Measurements from ENCODE around the gene UNK. TPM values are rescaled to one million over a fixed set of nuclear protein-coding genes. Genes with fewer than 3 reads are reported as not detected.

The UNK gene
- total RNA-seq, 1 experiment from 2014 or later, result 16.0 TPM

GRCh38 chr17:75773808-75774470, 10.7 kb upstream of the UNK start:
- TF ChIP-seq, protein P1, sequence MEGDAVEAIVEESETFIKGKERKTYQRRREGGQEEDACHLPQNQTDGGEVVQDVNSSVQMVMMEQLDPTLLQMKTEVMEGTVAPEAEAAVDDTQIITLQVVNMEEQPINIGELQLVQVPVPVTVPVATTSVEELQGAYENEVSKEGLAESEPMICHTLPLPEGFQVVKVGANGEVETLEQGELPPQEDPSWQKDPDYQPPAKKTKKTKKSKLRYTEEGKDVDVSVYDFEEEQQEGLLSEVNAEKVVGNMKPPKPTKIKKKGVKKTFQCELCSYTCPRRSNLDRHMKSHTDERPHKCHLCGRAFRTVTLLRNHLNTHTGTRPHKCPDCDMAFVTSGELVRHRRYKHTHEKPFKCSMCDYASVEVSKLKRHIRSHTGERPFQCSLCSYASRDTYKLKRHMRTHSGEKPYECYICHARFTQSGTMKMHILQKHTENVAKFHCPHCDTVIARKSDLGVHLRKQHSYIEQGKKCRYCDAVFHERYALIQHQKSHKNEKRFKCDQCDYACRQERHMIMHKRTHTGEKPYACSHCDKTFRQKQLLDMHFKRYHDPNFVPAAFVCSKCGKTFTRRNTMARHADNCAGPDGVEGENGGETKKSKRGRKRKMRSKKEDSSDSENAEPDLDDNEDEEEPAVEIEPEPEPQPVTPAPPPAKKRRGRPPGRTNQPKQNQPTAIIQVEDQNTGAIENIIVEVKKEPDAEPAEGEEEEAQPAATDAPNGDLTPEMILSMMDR (IDR thresholded peaks at IDR 0.05; ENCODE audit: unreplicated experiment), result peak; percentile 21
- ChIA-PET CTCF (interaction anchor here (0.7 to 2.7 kb wide), 6 partner anchors 8 to 149 kb away, joined by 3 to 14 read pairs (median 4); partner anchors contain the start of genes GALK1 and WBP2), POLR2A (interaction anchor here (0.6 to 8.0 kb wide), 12 partner anchors 11 to 1443 kb away, joined by 3 to 153 read pairs (median 4); partner anchors contain the start of genes GALK1, RECQL5, SAP30BP and TRIM47)
- no peak for DNase-seq (ENCODE audit: unreplicated experiment)
- Mint-ChIP-seq H3K36me3 (ENCODE audit: insufficient read depth, unreplicated experiment) (peaks cover 36% of the 10 kb centered on the region), H3K27me3 (ENCODE audit: insufficient read depth, unreplicated experiment) (no peaks in the 10 kb centered on the region), H3K4me3 (ENCODE audit: unreplicated experiment) (no peak overlapping the region), H3K9me3 (ENCODE audit: unreplicated experiment) (no peaks in the 10 kb centered on the region), H3K27ac (ENCODE audit: low read depth, unreplicated experiment) (no peak overlapping the region), H3K4me1 (ENCODE audit: insufficient read depth, unreplicated experiment) (peaks cover 14% of the 10 kb centered on the region)
- intact Hi-C loops (cut with micrococcal nuclease), result loop anchor here (2.0 kb wide), 1 partner anchor 75 kb away; no protein-coding TSS in a partner anchor
- BruUV-seq (replicated peaks), result no TSS peak

DNA sequence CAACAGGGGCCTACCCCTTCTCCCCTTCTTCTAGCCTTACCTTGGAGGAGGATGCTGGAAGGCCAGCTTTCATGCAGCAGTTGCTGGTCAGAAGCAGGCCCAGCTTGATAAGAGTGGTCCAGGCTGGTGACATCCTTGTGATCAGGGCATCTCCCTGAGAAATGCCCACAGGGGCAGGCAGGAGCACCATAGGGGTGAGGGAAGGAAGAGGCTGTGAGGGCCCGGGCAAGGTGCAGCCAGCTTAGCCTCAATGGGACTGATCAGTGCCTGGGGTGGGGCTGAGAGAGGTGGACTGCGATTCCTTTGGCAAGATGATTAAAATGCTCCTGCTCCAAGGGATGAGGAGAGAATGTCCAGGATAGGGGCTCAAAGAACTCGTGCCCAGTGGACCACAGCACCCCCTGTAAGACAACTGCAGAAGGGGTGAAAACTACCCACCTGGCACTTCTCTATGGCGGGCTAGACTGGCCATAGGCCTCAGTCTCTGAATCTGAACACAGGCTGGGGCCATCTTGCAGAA, 10.1 kb upstream of the UNK start:
- Mint-ChIP-seq H3K36me3 (ENCODE audit: insufficient read depth, unreplicated experiment) (peaks cover 42% of the 10 kb centered on the region), H3K27me3 (ENCODE audit: insufficient read depth, unreplicated experiment) (no peaks in the 10 kb centered on the region), H3K27ac (ENCODE audit: low read depth, unreplicated experiment) (no peak overlapping the region), H3K4me1 (ENCODE audit: insufficient read depth, unreplicated experiment) (peaks cover 14% of the 10 kb centered on the region), H3K9me3 (ENCODE audit: unreplicated experiment) (no peaks in the 10 kb centered on the region), H3K4me3 (ENCODE audit: unreplicated experiment) (no peak overlapping the region)
- intact Hi-C loops (cut with micrococcal nuclease), result no loop called here
- DNase-seq (ENCODE audit: unreplicated experiment), result no peak
- TF ChIP-seq, protein P1 (IDR thresholded peaks at IDR 0.05; ENCODE audit: unreplicated experiment), result no peak
- no TSS peak for BruUV-seq (replicated peaks)
- POLR2A ChIA-PET, result interaction anchor here (0.6 to 8.0 kb wide), 16 partner anchors 11 to 1443 kb away, joined by 3 to 153 read pairs (median 6); partner anchors contain the start of genes GALK1, RECQL5, SAP30BP and TRIM47
- CTCF ChIA-PET, result interaction anchor here (0.6 to 2.2 kb wide), 5 partner anchors 9 to 95 kb away, joined by 3 to 9 read pairs (median 5); partner anchors contain the start of gene GALK1

- ChIA-PET POLR2A (interaction anchor here (0.7 to 8.0 kb wide), 21 partner anchors 10 to 141 kb away, joined by 3 to 153 read pairs (median 8); partner anchors contain the start of genes GALK1, RECQL5, SAP30BP and TRIM47), CTCF (interaction anchor here (0.6 to 2.2 kb wide), 6 partner anchors 11 to 403 kb away, joined by 3 to 5 read pairs (median 3); no protein-coding TSS in a partner anchor)
- no peak for DNase-seq (ENCODE audit: unreplicated experiment)
- H3K27me3 Mint-ChIP-seq (ENCODE audit: insufficient read depth, unreplicated experiment), result no peaks in the 10 kb centered on the region
- no peak overlapping the region for H3K4me3 Mint-ChIP-seq (ENCODE audit: unreplicated experiment)
- TF ChIP-seq, protein P1 (IDR thresholded peaks at IDR 0.05; ENCODE audit: unreplicated experiment), result no peak
- intact Hi-C loops (cut with micrococcal nuclease), result loop anchor here (5.0 kb wide), 1 partner anchor 42 kb away; no protein-coding TSS in a partner anchor
- H3K4me1 Mint-ChIP-seq (ENCODE audit: insufficient read depth, unreplicated experiment), result peaks cover 18% of the 10 kb centered on the region
- no peaks in the 10 kb centered on the region for H3K9me3 Mint-ChIP-seq (ENCODE audit: unreplicated experiment)
- H3K36me3 Mint-ChIP-seq (ENCODE audit: insufficient read depth, unreplicated experiment), result peaks cover 48% of the 10 kb centered on the region
- no TSS peak for BruUV-seq (replicated peaks)
- no peak overlapping the region for H3K27ac Mint-ChIP-seq (ENCODE audit: low read depth, unreplicated experiment)
These were observed 9.5 kb upstream of the UNK start for GRCh38 chr17:75774991-75775668.
